Upper lobe of right lung (tissue), 1 donor: ENCODE results near the gene PLCH1. TPM values are rescaled to one million over a fixed set of nuclear protein-coding genes. Genes with fewer than 3 reads are reported as not detected.

Experiments
- ATAC-seq: fragments of 200-7000 bp; cut with Tn5 transposase; one replicate; pipeline ENCODE4 v1.9.1; 2020; ENCODE audit warnings: mild to moderate bottlenecking, moderate library complexity
- DNase-seq: peaks from one replicate; pipeline ENCODE4 v3.0.0-alpha.2; 2020
- H3K27ac ChIP-seq: fragments of 200-600 bp; one replicate; pipeline ENCODE4 v1.8.0; 2022
- H3K27me3 ChIP-seq: fragments of 200-600 bp; one replicate; pipeline ENCODE4 v1.8.0; 2022; ENCODE audit warnings: mild to moderate bottlenecking
- H3K36me3 ChIP-seq: fragments of 200-600 bp; one replicate; pipeline ENCODE4 v1.8.0; 2022
- H3K4me1 ChIP-seq: fragments of 200-600 bp; one replicate; pipeline ENCODE4 v1.8.0; 2022
- H3K4me3 ChIP-seq: fragments of 200-600 bp; one replicate; pipeline ENCODE4 v1.8.0; 2022; ENCODE audit warnings: mild to moderate bottlenecking
- H3K9me3 ChIP-seq: fragments of 200-600 bp; one replicate; pipeline ENCODE4 v1.8.0; 2022
- CTCF ChIP-seq: fragments of 200-600 bp; IDR thresholded peaks from one replicate; pipeline ENCODE4 v1.8.0; 2022; ENCODE audit warnings: antibody characterized with exemption
- intact Hi-C: fragments of 100-400 bp; cut with DNase I; formaldehyde crosslinking; loops from one replicate; pipeline ENCODE4 v1.11.0; 2022
- total RNA-seq: library from RNA; stranded (reverse); fragmentation: NEBNext Ultra II Directional; extraction: Animal tissue kit (Norgen Biotek cat#: 25700); gene quantifications from one replicate; pipeline ENCODE4 v1.2.1, GENCODE V29; 2021
- donor health status: DM: no; HTN: yes; CAD: no; lungs with severe emphysema.

PLCH1 gene
- total RNA-seq, 1 donor from 2014 or later, result 12.1 TPM

GRCh38 chr3:155701882-155702465 is 42.9 kb downstream of the PLCH1 start:
- peak; percentile 78 for ATAC-seq
- Histone ChIP-seq H3K4me3 (no peak overlapping the region), H3K27me3 (no peaks in the 10 kb centered on the region), H3K4me1 (no peaks in the 10 kb centered on the region), H3K27ac (peak overlapping the region; percentile 32), H3K36me3 (no peaks in the 10 kb centered on the region), H3K9me3 (no peaks in the 10 kb centered on the region)
- intact Hi-C loops, result loop anchor here (10.0 kb wide), 1 partner anchor 347 kb away; no protein-coding TSS in a partner anchor
- DNase-seq, result no peak
- TF ChIP-seq CTCF, result peak; percentile 75

GRCh38 chr3:155697542-155697941 is 47.3 kb downstream of the PLCH1 start:
- intact Hi-C loops, result no loop called here
- no peaks in the 10 kb centered on the region for H3K27me3 ChIP-seq
- H3K9me3 ChIP-seq, result no peaks in the 10 kb centered on the region
- no peaks in the 10 kb centered on the region for H3K4me1 ChIP-seq
- no peaks in the 10 kb centered on the region for H3K36me3 ChIP-seq
- DNase-seq (no peak), ATAC-seq (no peak)
- TF ChIP-seq CTCF, result no peak
- H3K4me3 ChIP-seq, result no peak overlapping the region
- H3K27ac ChIP-seq, result no peak overlapping the region

GRCh38 chr3:155690921-155691320 is 54.0 kb downstream of the PLCH1 start:
- no peak for TF ChIP-seq CTCF
- Histone ChIP-seq H3K27me3 (no peaks in the 10 kb centered on the region), H3K9me3 (no peaks in the 10 kb centered on the region), H3K4me1 (no peaks in the 10 kb centered on the region), H3K4me3 (no peak overlapping the region), H3K36me3 (no peaks in the 10 kb centered on the region), H3K27ac (no peak overlapping the region)
- ATAC-seq (no peak), DNase-seq (no peak)
- intact Hi-C loops, result no loop called here

DNA sequence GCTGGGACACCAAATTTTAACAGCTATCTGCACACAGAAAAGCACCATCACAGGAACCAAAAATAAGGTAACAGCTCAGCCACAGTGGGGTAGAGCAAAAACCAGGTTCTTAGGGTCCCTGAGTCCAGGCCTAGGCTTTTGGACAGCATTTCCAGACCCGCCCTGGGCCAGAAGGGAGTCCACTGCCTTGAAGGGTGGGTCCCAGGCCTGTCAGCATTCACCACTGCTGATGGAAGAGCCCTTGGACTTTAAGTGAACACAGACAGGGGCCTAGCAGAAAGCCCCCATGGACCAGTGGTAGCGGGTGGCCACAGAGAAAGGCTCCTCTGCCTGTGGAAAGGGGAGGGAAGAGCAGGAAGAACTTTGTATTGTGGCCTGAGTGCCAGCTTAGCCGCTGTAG is 56.4 kb downstream of the PLCH1 start:
- intact Hi-C loops, result no loop called here
- Histone ChIP-seq H3K9me3 (no peaks in the 10 kb centered on the region), H3K36me3 (no peaks in the 10 kb centered on the region), H3K4me1 (no peaks in the 10 kb centered on the region), H3K4me3 (no peak overlapping the region), H3K27ac (no peak overlapping the region), H3K27me3 (no peaks in the 10 kb centered on the region)
- ATAC-seq, result no peak
- DNase-seq, result no peak
- TF ChIP-seq CTCF, result no peak

- intact Hi-C loops, result no loop called here
- no peak for DNase-seq
- Histone ChIP-seq H3K9me3 (no peaks in the 10 kb centered on the region), H3K4me1 (no peaks in the 10 kb centered on the region), H3K4me3 (no peak overlapping the region), H3K36me3 (no peaks in the 10 kb centered on the region), H3K27ac (no peak overlapping the region), H3K27me3 (no peaks in the 10 kb centered on the region)
- ATAC-seq, result no peak
- no peak for TF ChIP-seq CTCF
Observed at GRCh38 chr3:155683344-155683720, 61.5 kb downstream of the PLCH1 start.
